ENCODE data around the gene POU6F2.

POU6F2 gene

DNA sequence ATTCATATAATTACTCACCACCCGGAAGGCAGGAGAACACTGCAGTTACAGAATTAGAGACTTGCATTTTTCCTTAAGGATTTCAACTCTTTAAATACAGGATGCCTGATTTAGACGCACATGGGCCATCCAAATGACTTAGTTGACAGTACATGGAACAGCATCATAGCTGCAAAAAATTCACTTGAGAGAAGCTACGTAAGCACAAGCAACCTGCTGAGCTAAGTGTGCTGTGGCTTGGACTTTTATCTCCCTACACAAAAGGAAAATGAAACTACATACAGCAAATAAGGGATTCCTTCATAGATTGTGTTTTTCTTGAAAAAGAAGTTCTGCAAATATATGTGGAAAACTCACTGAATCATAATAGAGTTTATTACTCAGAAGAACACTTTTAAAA is 152.6 kb downstream of the POU6F2 start:
- no peak for DNase-seq

DNA sequence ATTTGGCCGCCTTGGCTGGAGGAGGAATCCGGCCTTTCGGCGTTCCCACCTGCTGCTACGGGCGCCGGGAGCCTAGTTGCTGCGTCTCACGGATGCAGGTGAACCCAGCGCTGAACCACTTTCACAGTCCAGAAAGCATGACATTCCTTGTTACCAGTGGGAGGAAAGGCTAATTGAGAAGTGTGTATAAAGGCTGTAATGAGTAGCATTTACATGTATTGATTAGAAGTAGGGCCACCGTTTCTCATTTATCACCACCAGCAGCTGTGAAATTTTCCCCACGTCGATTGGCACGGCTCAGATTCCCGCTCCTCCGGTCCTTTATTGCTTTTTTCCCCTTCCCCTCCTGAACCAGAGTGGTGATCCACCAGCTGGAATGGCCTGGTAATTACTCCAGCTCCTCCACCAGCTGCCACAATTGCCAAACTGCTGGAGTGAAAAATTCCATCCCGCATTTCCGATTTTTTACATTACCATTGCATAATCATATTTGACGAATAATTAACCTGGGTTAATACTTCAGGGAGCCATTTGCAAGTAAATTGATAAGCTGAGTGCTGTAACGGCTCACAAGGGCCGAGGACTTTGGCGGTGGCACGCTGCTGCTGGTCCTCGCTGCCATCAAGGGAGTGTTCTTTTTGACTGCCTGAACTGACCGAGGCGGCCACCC is 153.3 kb downstream of the POU6F2 start:
- DNase-seq: peak; percentile 30

DNA sequence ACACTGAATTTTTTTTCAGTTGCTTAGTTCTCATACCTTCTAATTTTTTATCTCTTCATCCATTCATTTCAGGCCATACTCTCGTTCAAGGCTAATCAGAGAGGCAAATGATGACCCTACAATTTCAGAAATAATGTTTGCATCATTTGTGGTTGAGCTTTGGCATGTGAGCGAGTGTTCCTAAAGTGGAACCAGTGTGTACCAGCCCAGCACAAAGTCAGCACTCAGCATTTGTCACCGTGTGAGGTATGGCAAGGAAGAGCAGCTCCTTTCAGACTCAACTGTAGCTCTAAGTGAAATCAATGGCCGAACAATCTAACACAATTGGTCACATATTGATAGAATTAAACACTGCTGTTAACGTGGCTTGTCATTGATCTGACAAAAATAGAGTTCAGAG is 154.6 kb downstream of the POU6F2 start:
- no peak for DNase-seq

DNA sequence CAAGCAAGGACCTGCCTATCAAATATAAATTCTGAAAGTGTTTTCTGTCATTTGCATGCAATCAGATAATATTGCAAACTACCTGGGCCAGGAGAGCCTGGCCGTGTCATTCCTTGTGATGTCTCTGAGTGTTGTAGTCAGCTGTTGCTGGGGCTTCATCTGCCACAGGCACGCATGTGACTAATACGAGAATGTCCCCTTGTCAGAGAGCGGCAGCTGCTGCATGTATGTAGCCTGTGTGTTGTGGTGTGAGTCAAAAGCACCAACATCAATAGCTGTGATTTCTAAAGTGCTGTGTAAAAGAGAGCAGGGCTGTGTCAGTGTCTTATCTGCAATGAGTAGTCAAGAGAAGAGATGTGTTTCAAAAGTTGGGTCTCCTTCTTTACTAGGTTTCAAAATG is 155.4 kb downstream of the POU6F2 start:
- DNase-seq: no peak

DNA sequence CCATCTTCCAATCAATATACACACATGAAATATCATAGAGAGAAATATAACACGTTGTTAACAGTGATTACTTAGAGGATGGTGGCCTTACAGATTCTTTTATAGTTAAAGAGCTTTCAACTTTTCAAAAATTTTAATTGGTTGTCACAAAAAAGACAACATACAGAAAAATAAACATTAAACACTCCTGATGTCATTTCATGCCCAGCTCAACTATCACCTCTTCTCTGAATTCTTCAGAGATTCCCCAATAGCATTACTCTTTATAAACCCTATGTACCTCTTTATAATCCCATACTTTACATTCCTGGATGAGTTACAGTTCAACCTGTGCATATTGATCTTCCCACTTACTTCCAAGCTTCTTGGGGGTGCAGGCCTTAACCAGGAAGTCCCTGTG is 159.8 kb downstream of the POU6F2 start:
- no peak for DNase-seq

DNA sequence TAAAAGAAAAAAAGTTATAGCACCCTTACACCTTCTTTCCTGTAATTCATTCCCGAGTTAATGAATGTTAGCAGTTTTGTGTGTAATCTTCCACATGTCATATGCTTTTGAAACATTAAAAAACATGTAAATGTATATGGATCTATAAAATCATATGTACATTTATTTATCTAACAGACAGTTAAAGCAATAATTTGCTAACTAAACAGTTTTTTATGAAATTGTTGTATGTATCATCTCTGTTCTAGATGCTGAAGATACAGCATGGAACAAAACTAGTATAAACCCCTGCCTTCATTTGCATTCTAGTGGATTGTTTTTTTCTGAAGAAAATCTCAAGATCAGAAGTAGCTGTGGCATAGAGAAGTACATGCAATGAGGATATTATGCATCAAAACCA is 165.0 kb downstream of the POU6F2 start:
- no peak for DNase-seq

DNA sequence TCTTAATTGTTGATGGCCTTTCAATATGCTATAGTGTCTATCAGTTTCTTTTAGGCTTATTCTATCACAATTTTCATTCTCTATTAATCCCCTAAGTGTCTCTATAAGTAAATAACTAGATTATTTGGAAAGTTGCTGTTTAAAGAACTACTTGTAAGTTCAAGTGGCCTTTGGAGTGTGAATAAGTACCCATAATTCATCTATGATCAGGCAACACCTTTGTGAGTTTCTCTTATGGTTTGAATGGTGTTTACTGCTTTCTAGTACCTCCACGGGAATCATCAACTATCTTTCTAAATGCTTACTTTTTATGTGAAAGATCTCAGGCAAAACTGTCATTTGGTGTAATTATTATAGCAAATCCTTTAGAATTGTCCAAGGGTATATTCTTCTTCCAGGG is 166.7 kb downstream of the POU6F2 start:
- no peak for DNase-seq

DNA sequence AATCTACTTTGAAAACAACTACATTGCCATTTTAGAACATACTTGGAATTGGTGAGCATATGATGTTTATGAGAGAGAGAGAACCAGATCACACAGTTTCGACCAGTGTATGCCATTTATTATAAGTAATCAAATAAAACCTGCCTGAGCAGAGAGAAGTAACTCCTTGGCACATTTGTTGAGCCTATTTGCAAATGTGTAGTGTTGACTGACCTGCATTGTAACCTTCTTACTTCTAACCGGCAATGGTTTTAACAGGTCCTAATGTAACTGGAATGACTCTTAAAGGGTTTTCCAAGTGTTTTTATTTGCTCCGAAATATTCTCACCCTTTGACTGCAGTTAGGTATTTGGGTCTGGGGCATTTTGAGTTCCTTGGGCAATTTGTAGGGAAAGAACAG is 167.6 kb downstream of the POU6F2 start:
- DNase-seq: no peak

DNA sequence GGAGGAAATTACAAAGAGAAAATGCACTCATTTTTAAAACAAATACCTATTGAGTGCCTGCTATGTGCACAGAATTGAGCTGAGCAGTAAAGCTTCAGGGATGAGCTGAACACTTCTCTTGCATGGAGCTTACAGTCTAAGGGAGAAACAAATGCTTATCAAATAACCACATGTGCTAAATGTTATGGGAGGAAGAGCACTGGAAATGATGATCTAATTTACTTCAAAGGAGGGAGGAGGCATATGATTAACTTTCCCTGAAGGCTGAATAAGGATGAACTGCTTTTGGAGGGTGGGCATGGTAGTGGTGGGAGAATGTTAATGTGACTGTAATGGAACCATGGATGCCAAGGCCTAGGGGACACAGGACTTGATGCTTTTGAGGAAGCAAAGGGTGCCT is 168.2 kb downstream of the POU6F2 start:
- DNase-seq: no peak

DNA sequence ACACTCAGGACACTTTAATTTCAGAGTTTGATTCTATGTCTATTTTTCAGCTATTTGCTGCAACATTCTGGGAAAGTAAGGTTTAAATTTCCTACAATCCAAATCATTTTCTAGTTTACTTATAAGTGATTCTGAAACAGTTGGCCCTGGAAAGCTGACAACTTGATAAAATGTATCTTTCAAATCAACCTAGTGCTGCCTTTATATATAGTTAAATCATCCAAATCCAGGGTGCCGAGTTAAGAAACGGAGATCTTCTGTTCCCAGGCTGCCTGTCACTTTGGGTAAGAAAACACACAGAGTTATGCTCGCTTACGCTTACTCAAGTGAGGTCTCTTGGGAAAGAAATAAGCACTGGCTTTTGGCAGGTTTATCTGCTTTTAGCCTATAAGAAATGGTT is 175.0 kb downstream of the POU6F2 start:
- no peak for DNase-seq

DNA sequence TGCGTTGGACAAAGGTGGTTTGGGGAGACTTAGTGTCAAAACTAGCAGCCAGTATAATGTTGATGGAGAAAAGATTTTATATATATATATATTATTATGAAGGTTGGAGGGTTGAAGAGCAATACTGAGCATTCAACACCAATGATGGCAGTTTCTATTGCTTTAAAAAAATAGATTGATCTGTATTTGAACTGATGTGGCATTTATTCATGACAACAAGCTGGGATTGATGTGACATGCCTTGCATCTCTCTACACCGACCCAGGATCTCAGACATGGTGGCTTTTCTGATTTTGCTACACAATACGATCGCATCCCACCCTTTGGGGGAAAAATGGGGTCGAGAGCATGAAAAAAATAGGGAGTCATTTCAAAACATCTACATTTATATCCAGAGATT is 175.4 kb downstream of the POU6F2 start:
- DNase-seq: no peak

DNA sequence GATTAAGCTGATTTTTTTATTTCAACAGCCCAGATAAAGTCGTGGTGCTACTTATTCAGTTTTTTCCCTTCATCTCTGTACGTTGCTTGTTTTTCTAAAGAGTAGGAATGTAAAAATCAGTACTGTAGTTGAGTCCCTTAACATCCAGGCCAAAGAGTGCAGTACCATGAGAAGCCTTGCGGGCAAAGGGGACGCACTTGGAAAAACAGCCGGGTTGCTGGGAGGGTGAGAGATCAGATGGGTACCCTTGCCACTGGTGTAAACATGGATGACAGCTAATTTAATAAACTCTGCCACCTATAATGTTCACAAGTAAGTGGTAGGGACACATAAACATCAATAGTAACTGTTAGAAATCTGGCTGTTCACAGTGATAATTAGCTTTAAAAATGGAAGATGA is 175.9 kb downstream of the POU6F2 start:
- no peak for DNase-seq

DNA sequence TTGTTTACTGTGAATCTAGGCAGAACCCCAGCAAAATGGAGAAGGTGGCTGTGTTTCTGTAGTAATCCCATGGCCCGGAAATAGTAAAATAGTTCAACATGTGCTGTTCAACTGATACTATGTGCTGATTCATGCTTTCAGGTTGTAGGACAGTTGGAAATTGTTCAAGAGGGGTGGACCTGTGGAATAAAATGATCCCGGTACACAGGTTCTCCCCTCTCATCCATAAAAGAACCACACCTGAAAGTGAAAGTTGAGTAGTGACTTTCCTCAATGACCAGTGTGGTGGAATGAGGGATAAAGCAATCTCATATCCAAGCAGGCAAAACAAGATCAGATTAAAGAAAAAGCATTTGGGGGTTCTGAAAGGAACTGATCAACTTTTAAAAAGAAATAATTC is 177.1 kb downstream of the POU6F2 start:
- no peak for DNase-seq

DNA sequence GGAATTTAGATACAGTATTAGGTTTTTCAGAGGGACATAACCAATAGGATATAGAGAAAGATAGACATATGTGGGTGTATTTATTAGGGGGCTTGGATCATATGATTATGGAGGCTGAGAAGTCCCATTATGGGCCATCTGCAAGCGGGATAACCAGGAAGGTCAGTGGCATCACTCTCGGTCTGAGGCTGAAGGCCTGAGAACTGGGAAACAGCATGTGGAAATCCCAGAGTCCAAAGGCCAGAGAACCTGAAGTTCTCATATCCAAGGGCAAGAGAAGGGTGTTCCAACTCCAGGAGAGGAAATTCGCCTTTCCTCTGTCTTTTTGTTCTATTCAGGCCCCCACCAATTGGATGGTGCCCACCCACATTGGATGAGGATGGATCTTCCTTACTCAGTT is 180.7 kb downstream of the POU6F2 start:
- DNase-seq: no peak

DNA sequence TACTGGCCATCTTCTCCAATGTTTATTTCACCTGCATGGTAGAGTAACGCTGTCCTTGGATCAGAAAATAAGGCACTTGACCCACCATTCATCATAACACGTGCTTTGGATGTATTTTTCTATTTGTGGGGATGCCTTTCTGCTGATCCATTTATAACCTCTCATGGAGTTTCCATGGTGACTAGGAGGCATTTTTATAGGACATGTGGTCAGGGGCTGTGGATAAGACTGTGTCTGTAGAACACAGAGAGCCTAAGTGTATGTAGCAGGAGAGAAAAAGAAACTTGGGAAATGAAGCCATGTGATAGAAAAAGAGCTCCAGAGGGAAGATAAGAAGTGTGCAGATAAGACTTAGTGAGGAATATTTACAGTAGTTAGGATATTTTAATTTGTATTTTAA is 184.2 kb downstream of the POU6F2 start:
- DNase-seq: no peak

DNA sequence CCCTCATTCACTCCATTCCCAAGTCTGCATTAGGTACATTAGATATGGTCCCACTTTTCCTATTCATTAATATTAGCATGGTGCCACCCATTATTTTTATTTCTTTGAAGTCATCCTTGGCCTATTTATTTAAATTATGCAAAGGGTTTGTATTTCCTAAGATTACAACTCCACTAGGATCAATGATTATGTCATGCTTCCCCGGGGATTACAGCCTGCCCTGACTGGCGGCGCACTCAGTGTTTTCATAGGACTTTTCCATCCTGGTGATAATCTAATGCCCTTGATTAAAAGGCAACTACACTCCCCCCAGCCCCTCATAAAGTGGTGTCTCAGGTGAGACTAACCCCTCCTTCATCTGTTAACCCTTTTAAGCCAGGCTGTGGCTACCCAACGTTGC is 187.2 kb downstream of the POU6F2 start:
- DNase-seq: no peak

DNA sequence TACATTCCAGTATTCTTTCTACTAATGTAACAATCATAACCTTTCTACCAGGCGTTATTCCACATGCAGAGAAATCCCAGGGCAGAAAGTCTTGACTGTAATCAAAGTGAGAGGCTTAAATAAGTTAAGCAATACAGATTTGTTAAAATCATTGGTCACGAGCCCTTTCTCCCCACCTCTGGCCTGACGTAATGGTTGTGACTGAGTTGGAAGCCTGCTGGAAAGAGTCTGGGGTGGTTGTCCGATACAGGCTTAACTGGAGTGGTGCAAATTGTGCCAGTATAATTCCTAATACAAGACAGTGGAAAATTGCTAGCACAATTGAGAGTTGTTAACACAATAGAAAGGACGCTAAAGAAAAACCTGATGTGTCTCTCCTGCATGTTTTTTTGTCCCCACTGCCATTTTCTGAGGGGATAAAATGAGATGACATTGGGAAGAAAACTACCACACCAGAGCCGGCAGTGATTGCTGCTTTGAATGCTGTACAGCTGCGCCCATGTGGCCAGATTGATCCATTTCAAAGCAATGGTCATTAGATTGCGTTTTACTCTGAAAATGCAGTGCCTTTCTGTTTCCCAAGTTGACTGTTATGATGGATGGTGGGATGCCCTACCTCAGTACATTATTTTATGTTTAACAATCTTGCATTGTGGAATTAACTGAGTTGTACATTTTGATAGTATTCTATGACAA is 190.8 kb downstream of the POU6F2 start:
- DNase-seq: no peak

DNA sequence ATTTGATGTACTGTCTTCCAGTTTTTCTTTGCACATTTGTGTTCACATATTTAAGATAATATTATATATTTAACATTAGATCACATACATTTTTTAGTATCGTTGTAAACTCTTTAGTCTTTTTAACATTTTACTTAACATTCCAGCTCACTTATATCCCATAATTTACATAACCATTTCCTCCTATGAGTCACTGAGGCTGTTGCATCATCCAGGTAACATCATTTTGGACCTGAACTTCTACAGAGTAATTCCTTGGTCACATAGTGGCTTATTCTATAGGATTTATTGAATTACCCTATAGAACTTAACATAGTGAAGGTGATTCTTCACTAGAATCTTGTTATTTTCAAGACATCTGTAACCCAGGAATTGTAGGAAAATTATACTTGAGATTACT is 194.4 kb downstream of the POU6F2 start:
- DNase-seq: no peak

DNA sequence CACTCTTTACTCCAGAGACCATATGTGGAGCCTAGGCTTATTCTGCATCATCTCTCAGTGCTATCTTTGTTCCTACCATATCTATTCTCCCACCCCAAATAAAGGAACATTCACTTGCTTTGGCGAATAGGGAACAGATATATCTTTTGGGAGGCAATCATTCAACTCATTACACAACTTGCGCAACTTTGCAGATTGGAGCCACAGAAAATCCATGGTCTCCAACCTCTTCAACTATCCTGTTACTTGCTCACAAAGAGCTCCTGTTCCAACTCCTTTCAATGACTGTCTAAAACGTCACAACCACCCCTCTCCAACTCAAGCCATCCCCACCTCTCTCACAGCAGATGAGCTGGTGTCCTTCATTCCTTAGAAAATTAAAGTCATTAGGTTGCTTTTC is 203.7 kb downstream of the POU6F2 start:
- DNase-seq: no peak

DNA sequence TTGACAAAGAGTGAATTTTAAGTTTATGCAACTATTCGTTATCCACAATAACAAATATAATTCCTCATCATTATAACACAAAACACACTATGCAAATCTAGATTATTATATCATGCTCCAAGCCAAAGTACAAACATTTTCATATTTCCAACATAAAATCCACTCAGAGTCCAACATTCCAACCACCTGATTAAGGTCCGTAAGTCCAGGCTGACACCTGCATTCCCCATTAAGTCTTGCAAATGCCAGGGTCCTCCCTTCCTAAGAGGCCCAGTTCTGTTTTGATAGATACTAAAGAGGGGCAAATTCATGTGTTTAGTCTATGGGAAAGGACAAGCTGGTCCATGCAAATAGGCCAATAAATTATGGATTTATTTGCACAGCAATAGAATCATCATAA is 206.1 kb downstream of the POU6F2 start:
- no peak for DNase-seq

DNA sequence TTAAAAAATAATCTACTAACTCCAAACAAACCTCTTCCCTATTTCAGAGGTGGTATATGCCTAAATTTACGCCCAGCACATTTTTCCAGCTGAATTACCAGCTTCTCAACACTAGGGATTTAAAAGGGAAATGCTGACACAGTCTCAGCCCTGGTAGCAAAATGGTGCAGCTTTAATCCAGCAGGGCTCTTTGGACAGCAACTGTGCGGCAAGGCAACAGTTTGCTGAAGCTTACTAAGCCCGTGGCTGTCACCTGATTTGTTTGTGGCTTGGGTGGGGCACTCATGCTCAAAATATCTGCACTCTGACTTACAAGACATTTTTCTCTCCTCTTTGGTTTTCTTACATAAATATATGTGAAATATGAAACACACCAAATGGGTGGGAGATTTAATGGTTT is 206.7 kb downstream of the POU6F2 start:
- no peak for DNase-seq

DNA sequence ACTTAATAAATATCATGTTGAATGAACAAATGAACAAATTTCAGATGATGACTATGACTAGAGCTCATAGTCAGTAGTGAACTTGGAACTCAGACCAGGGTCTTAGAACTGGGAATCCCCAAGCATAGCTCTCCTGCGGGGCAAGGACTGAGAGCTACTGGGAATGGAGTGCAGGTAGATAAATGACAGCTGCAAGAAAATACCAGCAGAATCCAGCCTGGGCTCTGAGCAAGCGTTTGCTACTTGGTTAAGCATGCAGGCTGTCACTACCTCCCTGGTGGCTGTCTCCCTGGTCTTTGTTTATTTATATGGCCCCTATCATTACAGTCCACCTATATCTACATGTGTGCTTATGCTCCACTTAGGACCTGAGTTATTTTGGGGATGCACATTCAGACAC is 208.4 kb downstream of the POU6F2 start:
- no peak for DNase-seq

DNA sequence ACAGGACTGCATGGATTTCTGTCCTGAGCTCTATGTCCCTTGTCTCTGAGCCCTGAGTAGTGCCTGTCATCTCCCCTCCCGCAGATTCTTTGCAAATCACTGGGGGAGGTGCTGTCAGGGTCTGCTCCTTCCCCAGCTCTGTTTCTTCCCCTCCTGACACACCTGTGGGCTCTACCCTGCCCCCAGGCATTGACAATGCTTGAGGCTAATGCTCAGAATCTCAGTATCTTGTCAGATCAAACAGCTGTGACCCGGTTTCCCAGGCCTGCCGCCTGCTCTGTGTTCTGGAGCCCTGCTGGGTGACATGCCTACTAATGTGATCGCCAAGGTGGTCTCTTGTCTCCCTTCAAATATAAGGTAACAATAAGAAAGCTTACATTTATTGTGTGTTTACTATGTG is 209.0 kb downstream of the POU6F2 start:
- no peak for DNase-seq

DNA sequence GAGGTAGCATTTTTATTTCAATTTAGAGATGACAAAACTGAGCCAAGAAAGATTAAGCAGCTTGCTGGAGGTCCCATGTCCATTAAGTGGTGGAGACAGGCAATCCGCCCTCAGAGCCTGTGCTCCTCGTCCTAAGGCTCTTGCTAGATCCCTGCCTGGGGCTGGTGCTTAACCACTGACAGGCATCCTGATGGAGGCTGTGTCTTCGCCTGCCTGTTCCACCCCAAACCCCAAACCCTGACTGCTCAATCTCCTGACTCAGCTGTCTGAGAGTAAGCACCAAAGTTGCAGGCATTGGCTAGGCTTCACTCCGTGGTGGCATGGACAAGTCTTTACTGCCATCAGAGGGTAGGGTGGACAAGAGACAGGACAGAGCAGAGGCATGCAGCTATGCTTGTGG is 209.4 kb downstream of the POU6F2 start:
- DNase-seq: no peak

DNA sequence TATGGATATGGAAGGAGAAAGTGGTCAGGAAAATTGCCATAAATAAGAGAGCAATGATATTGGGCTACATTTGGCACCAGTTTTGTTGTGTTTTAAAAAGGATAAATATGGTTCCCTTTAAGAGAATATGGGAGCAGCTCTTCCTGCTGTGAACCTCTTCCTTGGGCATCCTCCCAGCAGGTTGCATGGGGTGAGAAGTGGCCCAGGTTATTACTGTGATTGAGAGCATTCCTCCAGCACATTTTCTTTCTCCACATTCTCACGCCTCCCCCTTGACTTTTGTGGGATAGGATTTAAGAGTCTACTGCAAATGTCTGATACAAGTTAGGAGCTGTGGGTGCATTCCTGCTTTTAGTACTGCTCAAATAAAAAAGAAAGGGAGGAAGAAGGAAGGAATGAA is 214.8 kb downstream of the POU6F2 start:
- DNase-seq: no peak

Measured in NCI-H2107 (cell line).